ENCODE data around the gene CLIP1. TPM values are rescaled to one million over a fixed set of nuclear protein-coding genes. Genes with fewer than 3 reads are reported as not detected.

CLIP1 gene
- total and polyA plus RNA-seq, 8 donors: 16.0 to 133 (median 75.9) TPM

DNA sequence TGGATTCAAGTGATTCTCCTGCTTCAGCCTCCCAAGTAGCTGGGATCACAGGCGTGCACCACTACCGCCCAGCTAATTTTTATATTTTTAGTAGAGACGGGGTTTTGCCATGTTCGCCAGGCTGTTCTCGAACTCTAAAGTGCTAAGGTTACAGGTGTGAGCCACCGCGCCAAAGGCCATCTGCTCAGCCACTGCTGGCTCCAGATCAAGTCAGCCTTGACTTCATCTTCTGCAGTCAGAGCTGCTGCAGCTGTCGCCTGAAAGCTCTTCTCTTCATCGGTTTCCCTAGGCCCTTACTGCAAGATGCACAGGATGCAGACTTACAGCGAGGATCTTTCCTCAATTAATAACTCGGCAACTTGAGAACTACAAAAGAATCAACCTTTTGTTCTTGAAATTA, 66.8 kb downstream of the CLIP1 start:
- Histone ChIP-seq H3K4me1 (peaks cover 0 to 6% (median under 1%) of the 10 kb centered on the region in 4 donors), H3K27ac (no peak overlapping the region), H3K27me3 (no peaks in the 10 kb centered on the region), H3K9me3 (no peaks in the 10 kb centered on the region), H3K36me3 (peaks cover 54 to 86% (median 77%) of the 10 kb centered on the region in 4 donors), H3K4me3 (no peak overlapping the region)
- intact Hi-C loops (cut with DNase I; ENCODE audit: low total_unique reads): no loop called here
- 87 to 91% (median 90%) methylated on average over 11 of the region's 11 CpGs for whole genome bisulfite sequencing, 5 donors
- TF ChIP-seq, protein P1, sequence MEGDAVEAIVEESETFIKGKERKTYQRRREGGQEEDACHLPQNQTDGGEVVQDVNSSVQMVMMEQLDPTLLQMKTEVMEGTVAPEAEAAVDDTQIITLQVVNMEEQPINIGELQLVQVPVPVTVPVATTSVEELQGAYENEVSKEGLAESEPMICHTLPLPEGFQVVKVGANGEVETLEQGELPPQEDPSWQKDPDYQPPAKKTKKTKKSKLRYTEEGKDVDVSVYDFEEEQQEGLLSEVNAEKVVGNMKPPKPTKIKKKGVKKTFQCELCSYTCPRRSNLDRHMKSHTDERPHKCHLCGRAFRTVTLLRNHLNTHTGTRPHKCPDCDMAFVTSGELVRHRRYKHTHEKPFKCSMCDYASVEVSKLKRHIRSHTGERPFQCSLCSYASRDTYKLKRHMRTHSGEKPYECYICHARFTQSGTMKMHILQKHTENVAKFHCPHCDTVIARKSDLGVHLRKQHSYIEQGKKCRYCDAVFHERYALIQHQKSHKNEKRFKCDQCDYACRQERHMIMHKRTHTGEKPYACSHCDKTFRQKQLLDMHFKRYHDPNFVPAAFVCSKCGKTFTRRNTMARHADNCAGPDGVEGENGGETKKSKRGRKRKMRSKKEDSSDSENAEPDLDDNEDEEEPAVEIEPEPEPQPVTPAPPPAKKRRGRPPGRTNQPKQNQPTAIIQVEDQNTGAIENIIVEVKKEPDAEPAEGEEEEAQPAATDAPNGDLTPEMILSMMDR (IDR thresholded peaks at IDR 0.05): no peak
- TF ChIP-seq POLR2A (IDR thresholded peaks at IDR 0.05): no peak
- TF ChIP-seq POLR2AphosphoS5 (IDR thresholded peaks at IDR 0.05): no peak
- TF ChIP-seq EP300 (IDR thresholded peaks at IDR 0.05): no peak
- DNase-seq: no peak

DNA sequence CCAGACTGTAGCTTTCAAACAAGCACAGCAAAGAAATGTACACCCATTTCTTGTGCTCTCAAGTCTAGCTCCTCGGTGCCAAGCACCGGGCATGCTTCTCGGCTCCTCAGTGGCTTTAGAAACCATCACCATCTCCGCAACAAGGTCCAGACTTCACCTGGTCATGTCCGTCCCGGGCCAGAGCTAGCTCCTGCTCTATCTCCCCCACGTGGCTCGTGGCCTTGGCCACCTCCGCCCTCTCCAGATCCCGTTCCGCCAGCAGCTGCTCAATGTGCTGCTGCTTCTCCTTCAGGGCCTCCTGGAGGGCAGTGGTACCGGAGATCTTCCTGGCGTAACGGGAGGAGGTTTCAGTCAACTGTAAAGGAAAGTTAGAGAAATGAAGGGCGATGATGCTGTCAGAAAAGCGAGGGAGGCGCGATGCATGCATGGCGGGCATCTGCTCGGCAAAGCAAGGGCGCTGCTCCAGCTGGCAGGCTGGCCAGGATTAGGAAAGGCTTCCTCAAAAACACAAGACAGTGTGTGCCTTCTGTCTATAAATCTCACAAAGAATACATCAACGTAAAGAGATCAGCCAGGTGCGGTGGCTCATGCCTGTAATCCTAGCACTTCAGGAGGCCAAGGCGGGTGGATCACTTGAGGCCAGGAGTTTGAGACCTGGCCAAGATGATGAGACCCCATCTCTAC, 67.4 kb downstream of the CLIP1 start:
- H3K4me3 ChIP-seq: no peak overlapping the region
- peaks cover 49 to 86% (median 77%) of the 10 kb centered on the region in 4 donors for H3K36me3 ChIP-seq
- no peaks in the 10 kb centered on the region for H3K27me3 ChIP-seq
- intact Hi-C loops (cut with DNase I; ENCODE audit: low total_unique reads): no loop called here
- TF ChIP-seq POLR2A (IDR thresholded peaks at IDR 0.05): no peak
- no peak for TF ChIP-seq EP300 (IDR thresholded peaks at IDR 0.05)
- TF ChIP-seq, protein P1 (IDR thresholded peaks at IDR 0.05): no peak
- TF ChIP-seq POLR2AphosphoS5 (IDR thresholded peaks at IDR 0.05): no peak
- H3K9me3 ChIP-seq: no peaks in the 10 kb centered on the region
- H3K4me1 ChIP-seq: peaks cover 0 to 12% (median 3%) of the 10 kb centered on the region in 4 donors
- DNase-seq: no peak
- H3K27ac ChIP-seq: no peak overlapping the region
- WGBS, 5 donors: 87 to 97% (median 95%) methylated on average over 24 of the region's 24 CpGs

DNA sequence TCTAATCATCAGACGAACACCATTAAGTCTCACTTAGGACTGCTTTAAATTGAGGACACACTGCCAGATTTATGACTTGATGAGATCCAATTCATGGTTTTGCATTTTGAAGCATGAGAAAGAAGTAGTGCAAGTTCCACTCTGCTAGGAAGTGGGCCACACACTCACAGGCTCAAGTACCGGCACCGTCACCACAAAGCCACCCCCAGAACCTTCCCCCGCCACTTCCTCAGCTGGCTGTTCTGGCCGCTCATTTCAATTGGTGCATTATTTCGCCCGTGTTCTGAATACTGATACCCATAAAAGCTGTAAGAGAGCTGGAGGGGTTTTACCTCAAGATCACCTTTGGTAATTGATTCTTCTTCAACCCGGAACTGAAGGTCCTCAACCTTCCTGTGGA, 70.1 kb downstream of the CLIP1 start:
- TF ChIP-seq POLR2AphosphoS5 (IDR thresholded peaks at IDR 0.05) (no peak), POLR2A (IDR thresholded peaks at IDR 0.05) (no peak), EP300 (IDR thresholded peaks at IDR 0.05) (no peak)
- TF ChIP-seq, protein P1 (IDR thresholded peaks at IDR 0.05): no peak
- Histone ChIP-seq H3K36me3 (peaks cover 37 to 95% (median 83%) of the 10 kb centered on the region in 4 donors), H3K4me1 (peaks cover 0 to 18% (median 3%) of the 10 kb centered on the region in 4 donors), H3K27ac (no peak overlapping the region), H3K27me3 (no peaks in the 10 kb centered on the region), H3K4me3 (no peak overlapping the region), H3K9me3 (no peaks in the 10 kb centered on the region)
- WGBS, 5 donors: 84 to 90% (median 87%) methylated on average over 8 of the region's 8 CpGs
- no peak for DNase-seq
- intact Hi-C loops (cut with DNase I; ENCODE audit: low total_unique reads): no loop called here

DNA sequence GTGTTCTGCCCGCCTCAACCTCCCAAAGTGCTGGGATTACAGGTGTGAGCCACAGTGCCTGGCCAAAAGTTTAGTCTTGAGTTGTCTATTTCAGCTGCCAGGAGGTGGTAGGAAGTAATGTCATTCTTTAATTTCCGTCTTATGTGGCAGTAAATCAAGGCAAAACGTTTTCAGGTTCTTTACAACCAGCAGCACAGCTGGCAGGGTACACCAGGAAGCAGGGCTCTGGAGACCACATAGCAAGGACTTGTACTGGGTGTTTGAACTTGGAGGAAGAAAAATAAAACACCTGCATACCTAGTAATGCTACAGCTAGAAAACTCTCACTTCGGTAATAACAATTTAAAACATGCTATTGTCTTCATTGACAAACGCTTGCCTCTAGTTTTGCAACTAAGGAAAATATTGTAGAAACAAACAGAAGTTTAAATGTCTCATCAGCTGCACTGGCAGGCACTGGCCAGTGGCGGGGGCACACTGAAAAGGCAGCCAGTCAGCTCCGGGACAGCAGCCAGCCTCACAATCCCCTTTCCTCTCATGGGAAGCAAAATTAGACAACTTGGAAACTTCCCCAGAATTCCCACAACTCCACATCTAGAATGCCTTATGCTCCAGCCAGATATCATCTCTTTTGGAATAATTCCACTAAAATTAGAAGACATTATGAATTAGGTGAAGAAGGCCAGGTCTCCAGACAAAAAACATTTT, 72.2 kb downstream of the CLIP1 start:
- no peak for TF ChIP-seq POLR2AphosphoS5 (IDR thresholded peaks at IDR 0.05)
- TF ChIP-seq, protein P1 (IDR thresholded peaks at IDR 0.05): peak in 1 of 7 experiments; percentile 31
- WGBS, 5 donors: 61 to 82% (median 67%) methylated on average over 7 of the region's 7 CpGs
- H3K4me1 ChIP-seq: peaks cover 0 to 18% (median 3%) of the 10 kb centered on the region in 4 donors
- peak in 1 of 2 donors; percentile 57 for DNase-seq
- H3K36me3 ChIP-seq: peaks cover 40 to 95% (median 89%) of the 10 kb centered on the region in 4 donors
- intact Hi-C loops (cut with DNase I; ENCODE audit: low total_unique reads): no loop called here
- H3K27ac ChIP-seq: peak overlapping the region in 2 of 5 donors; percentile 6 to 39
- no peaks in the 10 kb centered on the region for H3K9me3 ChIP-seq
- H3K4me3 ChIP-seq: no peak overlapping the region
- H3K27me3 ChIP-seq: no peaks in the 10 kb centered on the region
